ENCODE results near the gene RACGAP1.

DNA sequence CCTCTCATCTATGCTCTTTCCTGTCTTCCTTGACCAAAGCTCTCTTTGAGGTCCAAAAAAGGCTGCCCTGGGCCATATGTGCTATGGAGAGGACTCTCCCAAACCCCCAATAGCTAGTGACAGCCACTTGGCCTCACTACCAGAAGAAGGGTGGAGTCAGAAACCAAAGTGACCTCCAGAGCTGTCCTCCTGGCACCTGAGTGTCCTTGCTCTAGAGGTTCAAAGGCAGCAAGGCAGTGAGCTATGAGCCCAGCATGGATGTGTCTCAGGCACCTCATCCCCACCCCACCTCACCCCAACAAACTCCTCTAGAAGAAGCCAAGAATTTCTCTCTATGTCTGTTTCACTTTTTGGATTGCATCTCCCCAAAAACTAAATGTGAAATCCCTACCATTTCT, 67.7 kb downstream of the RACGAP1 start:
- no peak for TF ChIP-seq POLR2A (IDR thresholded peaks at IDR 0.05)
- TF ChIP-seq, protein P1, sequence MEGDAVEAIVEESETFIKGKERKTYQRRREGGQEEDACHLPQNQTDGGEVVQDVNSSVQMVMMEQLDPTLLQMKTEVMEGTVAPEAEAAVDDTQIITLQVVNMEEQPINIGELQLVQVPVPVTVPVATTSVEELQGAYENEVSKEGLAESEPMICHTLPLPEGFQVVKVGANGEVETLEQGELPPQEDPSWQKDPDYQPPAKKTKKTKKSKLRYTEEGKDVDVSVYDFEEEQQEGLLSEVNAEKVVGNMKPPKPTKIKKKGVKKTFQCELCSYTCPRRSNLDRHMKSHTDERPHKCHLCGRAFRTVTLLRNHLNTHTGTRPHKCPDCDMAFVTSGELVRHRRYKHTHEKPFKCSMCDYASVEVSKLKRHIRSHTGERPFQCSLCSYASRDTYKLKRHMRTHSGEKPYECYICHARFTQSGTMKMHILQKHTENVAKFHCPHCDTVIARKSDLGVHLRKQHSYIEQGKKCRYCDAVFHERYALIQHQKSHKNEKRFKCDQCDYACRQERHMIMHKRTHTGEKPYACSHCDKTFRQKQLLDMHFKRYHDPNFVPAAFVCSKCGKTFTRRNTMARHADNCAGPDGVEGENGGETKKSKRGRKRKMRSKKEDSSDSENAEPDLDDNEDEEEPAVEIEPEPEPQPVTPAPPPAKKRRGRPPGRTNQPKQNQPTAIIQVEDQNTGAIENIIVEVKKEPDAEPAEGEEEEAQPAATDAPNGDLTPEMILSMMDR (IDR thresholded peaks at IDR 0.05), result no peak
